HG03575 (cell line): Measurements from ENCODE around the gene SPEM1.
"Not testable (repeated sequence)": the region's sequence is repeated elsewhere in the genome, so short reads cannot be mapped to it uniquely, and the experiment has no call there.

Experiments
- ATAC-seq: cut with Tn5 transposase; IDR thresholded peaks from one replicate; pipeline ENCODE4 v1.9.1; 2021; ENCODE audit not compliant: unreplicated experiment, insufficient number of reproducible peaks, low FRiP score; ENCODE audit errors: extremely low read depth

SPEM1 gene

GRCh38 chr17:7464081-7464480 is 44.0 kb downstream of the SPEM1 start:
- no peak for ATAC-seq

GRCh38 chr17:7465597-7466275 is 45.6 kb downstream of the SPEM1 start:
- ATAC-seq = no peak

GRCh38 chr17:7466318-7466638 is 46.2 kb downstream of the SPEM1 start:
- ATAC-seq = no peak

GRCh38 chr17:7466639-7467341 is 46.7 kb downstream of the SPEM1 start:
- no peak for ATAC-seq

GRCh38 chr17:7467498-7467897 is 47.4 kb downstream of the SPEM1 start:
- no peak for ATAC-seq

GRCh38 chr17:7468290-7468689 is 48.2 kb downstream of the SPEM1 start:
- no peak for ATAC-seq

GRCh38 chr17:7468804-7469389 is 48.8 kb downstream of the SPEM1 start:
- no peak for ATAC-seq

GRCh38 chr17:7469843-7470242 is 49.7 kb downstream of the SPEM1 start:
- ATAC-seq = not testable (repeated sequence)

GRCh38 chr17:7470457-7470973 is 50.4 kb downstream of the SPEM1 start:
- ATAC-seq = not testable (repeated sequence)
